Nephron (organoid): ENCODE measurements around the gene SH3BGRL3.

Experiments used
- H3K27ac Mint-ChIP-seq, 3 experiments: 2 replicates each; pipeline ENCODE4 v1.8.0; 2020; ENCODE audit warnings: mixed read lengths in 3 of 3, mild to moderate bottlenecking in 2 of 3, moderate library complexity in 1 of 3
- H3K27me3 Mint-ChIP-seq: 2 replicates; pipeline ENCODE4 v1.8.0; 2021; ENCODE audit warnings: low read depth, mild to moderate bottlenecking, moderate library complexity, mixed read lengths
- H3K36me3 Mint-ChIP-seq: 2 replicates; pipeline ENCODE4 v1.8.0; 2020; ENCODE audit warnings: low read depth, mixed read lengths
- H3K4me1 Mint-ChIP-seq: 2 replicates; pipeline ENCODE4 v1.8.0; 2020; ENCODE audit warnings: mixed read lengths
- H3K4me3 Mint-ChIP-seq, 3 experiments: 2 replicates each; pipeline ENCODE4 v1.8.0; 2020; ENCODE audit warnings: mild to moderate bottlenecking in 3 of 3, mixed read lengths in 3 of 3, moderate library complexity in 2 of 3
- H3K9me3 Mint-ChIP-seq: 2 replicates; pipeline ENCODE4 v1.8.0; 2020; ENCODE audit warnings: mixed read lengths
- TF ChIP-seq, protein P1 (sequence below), 3 experiments: fragments of 200-600 bp; sonication (generic); IDR thresholded peaks; one replicate each; pipeline ENCODE4 v1.5.0; 2021; ENCODE audit warnings: antibody characterized with exemption in 3 of 3; ENCODE audit not compliant: unreplicated experiment in 3 of 3

The SH3BGRL3 gene

DNA sequence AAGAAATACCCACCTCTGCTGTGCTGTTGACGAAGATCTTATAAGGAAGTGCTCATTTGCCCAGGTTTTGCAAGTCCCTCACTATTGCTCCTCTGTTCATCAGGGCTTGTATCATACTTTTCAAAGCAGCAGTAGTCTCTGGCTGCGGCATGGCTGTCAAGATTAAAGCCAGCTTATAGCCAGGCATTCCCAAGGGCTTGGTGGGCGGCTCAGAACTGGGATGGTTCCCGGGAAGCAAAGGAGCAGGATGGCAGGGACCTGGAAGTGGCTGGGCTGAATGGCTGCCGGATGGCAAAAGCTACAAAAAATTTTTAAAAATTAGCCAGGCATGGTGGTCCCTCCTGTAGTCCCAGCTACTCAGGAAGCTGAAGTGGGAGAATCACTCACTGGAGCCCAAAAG lies 16.7 kb upstream of the SH3BGRL3 start:
- Mint-ChIP-seq H3K9me3 (no peaks in the 10 kb centered on the region), H3K4me1 (no peaks in the 10 kb centered on the region), H3K36me3 (peaks cover 77% of the 10 kb centered on the region), H3K4me3 (no peak overlapping the region), H3K27me3 (no peaks in the 10 kb centered on the region), H3K27ac (no peak overlapping the region)
- TF ChIP-seq, protein P1, sequence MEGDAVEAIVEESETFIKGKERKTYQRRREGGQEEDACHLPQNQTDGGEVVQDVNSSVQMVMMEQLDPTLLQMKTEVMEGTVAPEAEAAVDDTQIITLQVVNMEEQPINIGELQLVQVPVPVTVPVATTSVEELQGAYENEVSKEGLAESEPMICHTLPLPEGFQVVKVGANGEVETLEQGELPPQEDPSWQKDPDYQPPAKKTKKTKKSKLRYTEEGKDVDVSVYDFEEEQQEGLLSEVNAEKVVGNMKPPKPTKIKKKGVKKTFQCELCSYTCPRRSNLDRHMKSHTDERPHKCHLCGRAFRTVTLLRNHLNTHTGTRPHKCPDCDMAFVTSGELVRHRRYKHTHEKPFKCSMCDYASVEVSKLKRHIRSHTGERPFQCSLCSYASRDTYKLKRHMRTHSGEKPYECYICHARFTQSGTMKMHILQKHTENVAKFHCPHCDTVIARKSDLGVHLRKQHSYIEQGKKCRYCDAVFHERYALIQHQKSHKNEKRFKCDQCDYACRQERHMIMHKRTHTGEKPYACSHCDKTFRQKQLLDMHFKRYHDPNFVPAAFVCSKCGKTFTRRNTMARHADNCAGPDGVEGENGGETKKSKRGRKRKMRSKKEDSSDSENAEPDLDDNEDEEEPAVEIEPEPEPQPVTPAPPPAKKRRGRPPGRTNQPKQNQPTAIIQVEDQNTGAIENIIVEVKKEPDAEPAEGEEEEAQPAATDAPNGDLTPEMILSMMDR (IDR thresholded peaks at IDR 0.05; ENCODE audit: unreplicated experiment in 3 of 3): no peak

DNA sequence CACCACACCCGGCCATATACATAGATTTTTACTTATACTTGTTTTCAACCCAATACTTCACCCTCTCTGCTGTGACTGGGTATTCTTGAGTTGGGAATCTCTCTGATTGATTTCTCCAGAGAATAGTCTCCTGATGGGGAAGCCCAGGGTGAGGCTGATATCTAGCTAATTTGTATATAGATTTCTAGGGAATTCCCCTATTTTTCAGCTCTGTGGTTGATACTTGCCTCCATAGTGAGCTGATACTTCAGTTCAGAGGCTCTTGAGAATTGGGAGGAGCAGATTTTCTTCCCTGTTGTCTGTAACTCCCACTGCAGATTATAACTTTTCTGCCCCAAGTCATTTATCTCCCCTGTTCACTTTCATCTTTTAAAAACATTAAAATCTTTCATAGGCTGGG lies 14.5 kb upstream of the SH3BGRL3 start:
- Mint-ChIP-seq H3K27ac (no peak overlapping the region), H3K9me3 (no peaks in the 10 kb centered on the region), H3K4me1 (no peaks in the 10 kb centered on the region), H3K4me3 (no peak overlapping the region), H3K27me3 (no peaks in the 10 kb centered on the region), H3K36me3 (peaks cover 75% of the 10 kb centered on the region)
- TF ChIP-seq, protein P1 (IDR thresholded peaks at IDR 0.05; ENCODE audit: unreplicated experiment in 3 of 3): no peak

DNA sequence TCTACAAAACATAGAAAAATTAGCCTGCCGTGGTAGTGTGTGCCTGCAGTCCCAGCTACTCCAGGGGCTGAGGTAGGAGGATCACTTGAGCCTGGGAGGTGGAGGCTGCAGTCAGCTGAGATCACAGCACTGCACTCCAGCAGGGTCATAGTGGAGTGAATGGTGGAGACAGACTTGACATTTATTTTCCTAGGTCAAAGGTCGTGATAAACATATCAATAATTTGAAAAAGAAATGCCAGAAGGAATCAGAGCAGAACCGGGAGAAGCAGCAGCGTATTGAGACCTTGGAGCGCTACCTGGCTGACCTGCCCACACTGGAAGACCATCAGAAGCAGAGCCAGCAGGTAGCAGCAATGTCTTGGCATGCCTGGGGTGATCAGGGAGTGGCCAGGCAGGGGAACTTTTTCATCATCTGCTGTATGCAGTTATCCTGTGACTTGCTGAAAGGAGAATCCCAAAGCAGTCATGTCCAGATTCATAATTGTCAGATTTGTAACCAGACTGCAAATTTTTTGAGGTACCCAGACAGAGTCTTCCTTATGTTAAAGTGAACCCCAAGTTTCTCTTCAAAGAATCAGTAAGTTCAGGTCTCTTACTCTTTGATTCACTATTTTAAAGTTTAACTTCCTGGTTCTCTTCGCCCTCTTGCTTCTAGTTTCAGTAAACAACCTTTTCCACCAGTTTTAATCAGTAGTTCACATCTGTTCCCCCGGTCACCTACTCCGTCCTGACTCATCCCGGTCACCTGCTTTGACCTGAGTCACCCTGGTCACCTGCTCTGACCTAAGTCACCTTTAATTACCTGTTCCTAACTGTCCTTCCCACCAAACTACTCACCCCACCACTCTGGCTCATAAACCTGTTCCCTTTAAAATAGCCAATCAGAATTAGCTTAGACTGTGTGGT lies 11.3 kb upstream of the SH3BGRL3 start:
- peaks cover 68% of the 10 kb centered on the region for H3K36me3 Mint-ChIP-seq
- TF ChIP-seq, protein P1 (IDR thresholded peaks at IDR 0.05; ENCODE audit: unreplicated experiment in 3 of 3): no peak
- H3K27ac Mint-ChIP-seq: no peak overlapping the region

DNA sequence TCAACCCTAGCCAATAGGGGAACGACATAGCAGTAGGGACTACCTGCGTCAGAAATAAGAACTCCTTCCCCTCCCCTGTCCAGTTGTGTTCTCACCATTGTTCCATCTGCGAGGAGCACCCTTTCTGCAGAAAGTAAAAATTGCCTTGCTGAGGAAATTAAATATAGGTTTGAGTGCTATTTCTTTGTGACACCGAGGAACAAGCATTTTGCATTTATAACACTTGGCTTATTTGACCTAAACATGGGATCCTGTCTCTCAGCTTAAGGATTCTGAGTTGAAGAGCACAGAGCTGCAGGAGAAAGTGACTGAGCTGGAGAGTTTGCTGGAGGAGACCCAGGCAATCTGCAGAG lies 10.7 kb upstream of the SH3BGRL3 start:
- Mint-ChIP-seq H3K27ac (no peak overlapping the region), H3K36me3 (peaks cover 66% of the 10 kb centered on the region), H3K4me1 (no peaks in the 10 kb centered on the region), H3K27me3 (no peaks in the 10 kb centered on the region), H3K4me3 (no peak overlapping the region), H3K9me3 (no peaks in the 10 kb centered on the region)
- TF ChIP-seq, protein P1 (IDR thresholded peaks at IDR 0.05; ENCODE audit: unreplicated experiment in 3 of 3): no peak

More for the DNA sequence above, 11.3 kb upstream of the SH3BGRL3 start:
- no peak overlapping the region for H3K4me3 Mint-ChIP-seq
- H3K4me1 Mint-ChIP-seq: no peaks in the 10 kb centered on the region
- no peaks in the 10 kb centered on the region for H3K27me3 Mint-ChIP-seq
- H3K9me3 Mint-ChIP-seq: no peaks in the 10 kb centered on the region

DNA sequence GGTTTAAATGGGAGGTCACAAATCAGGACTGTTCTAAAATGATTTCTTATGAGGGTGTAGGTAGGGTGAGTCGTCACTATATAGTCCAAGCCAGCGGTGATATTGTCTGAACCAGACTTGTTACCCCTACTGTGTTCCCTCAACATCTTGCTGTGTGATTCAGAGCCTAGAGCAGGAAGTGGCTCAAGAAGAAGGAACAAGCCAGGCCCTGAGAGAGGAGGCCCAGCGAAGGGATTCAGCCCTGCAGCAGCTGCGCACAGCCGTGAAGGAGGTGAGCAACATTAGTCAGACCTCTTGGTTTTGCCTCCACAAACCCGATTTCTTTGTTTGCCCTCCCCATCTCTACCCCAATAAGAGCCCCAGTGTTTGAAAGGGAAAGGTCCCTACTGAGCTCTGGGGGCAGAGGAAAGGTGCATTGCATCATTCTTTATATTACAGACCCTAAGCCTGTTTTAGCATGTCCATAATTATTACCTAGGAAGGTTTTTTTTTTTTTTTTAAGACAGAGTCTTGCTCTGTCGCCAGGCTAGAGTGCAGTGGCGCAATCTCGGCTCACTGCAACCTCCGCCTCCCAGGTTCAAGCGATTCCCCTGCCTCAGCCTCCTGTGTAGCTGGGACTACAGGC lies 5.0 kb upstream of the SH3BGRL3 start:
- no peak overlapping the region for H3K4me3 Mint-ChIP-seq
- no peak overlapping the region for H3K27ac Mint-ChIP-seq
- no peaks in the 10 kb centered on the region for H3K27me3 Mint-ChIP-seq
- no peaks in the 10 kb centered on the region for H3K9me3 Mint-ChIP-seq
- H3K4me1 Mint-ChIP-seq: peaks cover 30% of the 10 kb centered on the region
- H3K36me3 Mint-ChIP-seq: peaks cover 48% of the 10 kb centered on the region
- TF ChIP-seq, protein P1 (IDR thresholded peaks at IDR 0.05; ENCODE audit: unreplicated experiment in 3 of 3): no peak
